ENCODE results near the gene TWSG1.

DNA sequence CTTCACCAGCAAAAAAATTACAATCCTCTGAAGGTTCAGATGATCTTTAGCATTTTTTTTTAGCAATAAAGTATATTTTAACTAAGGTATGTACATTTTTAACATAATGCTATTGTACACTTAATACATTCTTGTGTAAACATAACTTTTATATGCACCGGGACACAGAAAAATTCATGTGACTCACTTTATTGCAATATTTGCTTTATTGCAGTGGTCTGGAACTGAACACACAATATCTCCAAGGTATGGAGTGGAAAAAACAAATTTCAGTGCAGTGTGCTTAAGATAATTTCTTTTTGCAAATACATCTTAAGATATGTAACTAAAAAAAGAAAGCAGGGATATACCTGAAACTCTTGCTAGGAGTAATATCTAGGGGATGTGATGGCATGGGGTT lies 5.1 kb upstream of the TWSG1 start:
- TF ChIP-seq POLR2A (IDR thresholded peaks at IDR 0.05) (no peak), POLR2AphosphoS5 (IDR thresholded peaks at IDR 0.05) (no peak)
- TF ChIP-seq, protein P1, sequence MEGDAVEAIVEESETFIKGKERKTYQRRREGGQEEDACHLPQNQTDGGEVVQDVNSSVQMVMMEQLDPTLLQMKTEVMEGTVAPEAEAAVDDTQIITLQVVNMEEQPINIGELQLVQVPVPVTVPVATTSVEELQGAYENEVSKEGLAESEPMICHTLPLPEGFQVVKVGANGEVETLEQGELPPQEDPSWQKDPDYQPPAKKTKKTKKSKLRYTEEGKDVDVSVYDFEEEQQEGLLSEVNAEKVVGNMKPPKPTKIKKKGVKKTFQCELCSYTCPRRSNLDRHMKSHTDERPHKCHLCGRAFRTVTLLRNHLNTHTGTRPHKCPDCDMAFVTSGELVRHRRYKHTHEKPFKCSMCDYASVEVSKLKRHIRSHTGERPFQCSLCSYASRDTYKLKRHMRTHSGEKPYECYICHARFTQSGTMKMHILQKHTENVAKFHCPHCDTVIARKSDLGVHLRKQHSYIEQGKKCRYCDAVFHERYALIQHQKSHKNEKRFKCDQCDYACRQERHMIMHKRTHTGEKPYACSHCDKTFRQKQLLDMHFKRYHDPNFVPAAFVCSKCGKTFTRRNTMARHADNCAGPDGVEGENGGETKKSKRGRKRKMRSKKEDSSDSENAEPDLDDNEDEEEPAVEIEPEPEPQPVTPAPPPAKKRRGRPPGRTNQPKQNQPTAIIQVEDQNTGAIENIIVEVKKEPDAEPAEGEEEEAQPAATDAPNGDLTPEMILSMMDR (IDR thresholded peaks at IDR 0.05 in 8 of 11, conservative IDR thresholded peaks at IDR 0.05 in 3 of 11) = no peak
